ENCODE results near the gene TRIO.

DNA sequence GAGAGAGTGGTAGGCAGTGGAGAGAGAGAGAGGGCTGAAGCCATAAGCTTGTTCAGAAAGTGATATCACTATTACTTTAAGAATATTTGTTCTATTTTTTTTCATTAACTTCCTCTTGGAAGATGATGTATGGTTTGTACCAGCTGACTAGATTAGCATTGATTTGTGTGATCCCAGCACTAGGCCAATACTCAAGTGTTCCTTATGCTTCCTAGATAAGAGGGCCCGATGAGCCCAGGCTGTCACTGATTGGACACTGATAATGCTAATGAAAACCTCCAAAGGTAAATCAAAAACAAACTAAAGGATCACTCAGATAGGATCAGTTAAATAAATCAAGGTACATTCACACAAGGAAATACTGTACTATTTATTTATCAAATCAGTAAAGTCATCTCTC is 385.8 kb downstream of the TRIO start:
- TF ChIP-seq, protein P1, sequence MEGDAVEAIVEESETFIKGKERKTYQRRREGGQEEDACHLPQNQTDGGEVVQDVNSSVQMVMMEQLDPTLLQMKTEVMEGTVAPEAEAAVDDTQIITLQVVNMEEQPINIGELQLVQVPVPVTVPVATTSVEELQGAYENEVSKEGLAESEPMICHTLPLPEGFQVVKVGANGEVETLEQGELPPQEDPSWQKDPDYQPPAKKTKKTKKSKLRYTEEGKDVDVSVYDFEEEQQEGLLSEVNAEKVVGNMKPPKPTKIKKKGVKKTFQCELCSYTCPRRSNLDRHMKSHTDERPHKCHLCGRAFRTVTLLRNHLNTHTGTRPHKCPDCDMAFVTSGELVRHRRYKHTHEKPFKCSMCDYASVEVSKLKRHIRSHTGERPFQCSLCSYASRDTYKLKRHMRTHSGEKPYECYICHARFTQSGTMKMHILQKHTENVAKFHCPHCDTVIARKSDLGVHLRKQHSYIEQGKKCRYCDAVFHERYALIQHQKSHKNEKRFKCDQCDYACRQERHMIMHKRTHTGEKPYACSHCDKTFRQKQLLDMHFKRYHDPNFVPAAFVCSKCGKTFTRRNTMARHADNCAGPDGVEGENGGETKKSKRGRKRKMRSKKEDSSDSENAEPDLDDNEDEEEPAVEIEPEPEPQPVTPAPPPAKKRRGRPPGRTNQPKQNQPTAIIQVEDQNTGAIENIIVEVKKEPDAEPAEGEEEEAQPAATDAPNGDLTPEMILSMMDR (IDR thresholded peaks at IDR 0.05 in 2 of 3, conservative IDR thresholded peaks at IDR 0.05 in 1 of 3; ENCODE audit: control insufficient read depth in 2 of 3, extremely low read depth in 1 of 3, insufficient read depth in 1 of 3, low read depth in 3 of 3, low read length in 3 of 3) = no peak
- TF ChIP-seq SPI1 (IDR thresholded peaks at IDR 0.05; ENCODE audit: borderline replicate concordance, insufficient read depth, low read depth, low read length) = no peak
